ENCODE results near the gene SLCO2A1.

Gene SLCO2A1

DNA sequence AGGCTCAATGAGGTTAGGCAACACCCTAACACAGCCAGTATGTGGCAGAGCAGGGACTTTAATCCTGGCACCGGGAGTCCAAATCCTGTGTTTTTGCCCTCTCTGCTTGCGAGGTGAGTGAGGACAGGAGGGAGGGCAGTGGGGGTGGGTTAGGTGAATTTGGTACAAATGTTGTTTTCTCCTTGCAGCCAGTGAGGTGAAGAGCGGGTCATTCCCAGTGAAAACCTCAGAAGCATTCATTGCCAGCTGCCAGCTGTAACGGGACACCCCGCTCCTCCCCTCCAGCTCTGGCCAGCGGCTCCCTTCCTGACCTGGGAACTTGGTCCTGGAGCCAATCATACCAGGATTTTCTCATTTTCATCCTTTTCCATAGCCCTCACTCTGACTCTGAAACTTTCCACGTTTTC is 88.3 kb downstream of the SLCO2A1 start:
- TF ChIP-seq, protein P1, sequence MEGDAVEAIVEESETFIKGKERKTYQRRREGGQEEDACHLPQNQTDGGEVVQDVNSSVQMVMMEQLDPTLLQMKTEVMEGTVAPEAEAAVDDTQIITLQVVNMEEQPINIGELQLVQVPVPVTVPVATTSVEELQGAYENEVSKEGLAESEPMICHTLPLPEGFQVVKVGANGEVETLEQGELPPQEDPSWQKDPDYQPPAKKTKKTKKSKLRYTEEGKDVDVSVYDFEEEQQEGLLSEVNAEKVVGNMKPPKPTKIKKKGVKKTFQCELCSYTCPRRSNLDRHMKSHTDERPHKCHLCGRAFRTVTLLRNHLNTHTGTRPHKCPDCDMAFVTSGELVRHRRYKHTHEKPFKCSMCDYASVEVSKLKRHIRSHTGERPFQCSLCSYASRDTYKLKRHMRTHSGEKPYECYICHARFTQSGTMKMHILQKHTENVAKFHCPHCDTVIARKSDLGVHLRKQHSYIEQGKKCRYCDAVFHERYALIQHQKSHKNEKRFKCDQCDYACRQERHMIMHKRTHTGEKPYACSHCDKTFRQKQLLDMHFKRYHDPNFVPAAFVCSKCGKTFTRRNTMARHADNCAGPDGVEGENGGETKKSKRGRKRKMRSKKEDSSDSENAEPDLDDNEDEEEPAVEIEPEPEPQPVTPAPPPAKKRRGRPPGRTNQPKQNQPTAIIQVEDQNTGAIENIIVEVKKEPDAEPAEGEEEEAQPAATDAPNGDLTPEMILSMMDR (IDR thresholded peaks at IDR 0.05), result no peak
- no peak for TF ChIP-seq ZFX (IDR thresholded peaks at IDR 0.05; ENCODE audit: borderline replicate concordance)
- H3K27ac ChIP-seq, result no peak overlapping the region

DNA sequence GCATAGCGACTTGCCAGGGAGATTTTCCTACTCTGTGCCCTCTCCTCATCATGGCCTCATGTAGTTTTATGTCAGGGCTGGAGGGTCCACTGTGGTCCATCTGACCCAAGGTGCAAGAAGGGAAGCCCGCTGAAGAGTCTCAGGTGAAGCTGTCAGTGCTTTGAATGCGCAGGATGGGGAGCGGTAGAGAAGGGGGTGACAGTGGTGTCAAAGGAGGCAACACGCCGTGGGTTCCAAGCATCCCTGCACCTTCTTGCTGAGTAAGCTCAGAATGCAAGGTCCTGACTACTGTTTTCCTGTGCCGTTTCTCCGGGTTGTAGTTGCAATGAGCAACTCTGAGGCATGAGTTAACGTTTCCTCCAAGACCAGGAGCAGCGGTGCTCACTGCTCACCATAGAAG is 89.2 kb downstream of the SLCO2A1 start:
- TF ChIP-seq, protein P1 (IDR thresholded peaks at IDR 0.05), result no peak
- no peak for TF ChIP-seq ZFX (IDR thresholded peaks at IDR 0.05; ENCODE audit: borderline replicate concordance)
- no peak overlapping the region for H3K27ac ChIP-seq

DNA sequence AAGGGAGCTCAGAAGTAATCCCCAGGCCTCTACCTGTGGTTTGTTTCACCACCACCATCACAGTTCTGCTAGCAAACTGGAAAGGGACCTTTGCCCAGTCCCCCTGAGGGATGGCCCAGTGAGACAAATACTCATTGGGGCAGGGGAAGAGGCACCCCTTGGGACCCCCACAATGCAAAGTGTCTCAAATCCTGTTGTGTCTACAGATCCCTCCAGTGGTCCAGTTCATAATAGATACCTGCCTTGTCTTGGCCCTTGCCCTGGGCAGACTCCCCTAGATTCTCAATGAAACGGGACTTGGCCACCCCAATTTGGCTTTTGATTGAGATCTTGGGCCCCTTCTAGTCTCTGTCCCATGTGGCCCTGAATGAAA is 90.3 kb downstream of the SLCO2A1 start:
- no peak overlapping the region for H3K27ac ChIP-seq
- TF ChIP-seq, protein P1 (IDR thresholded peaks at IDR 0.05), result no peak
- TF ChIP-seq ZFX (IDR thresholded peaks at IDR 0.05; ENCODE audit: borderline replicate concordance), result no peak

DNA sequence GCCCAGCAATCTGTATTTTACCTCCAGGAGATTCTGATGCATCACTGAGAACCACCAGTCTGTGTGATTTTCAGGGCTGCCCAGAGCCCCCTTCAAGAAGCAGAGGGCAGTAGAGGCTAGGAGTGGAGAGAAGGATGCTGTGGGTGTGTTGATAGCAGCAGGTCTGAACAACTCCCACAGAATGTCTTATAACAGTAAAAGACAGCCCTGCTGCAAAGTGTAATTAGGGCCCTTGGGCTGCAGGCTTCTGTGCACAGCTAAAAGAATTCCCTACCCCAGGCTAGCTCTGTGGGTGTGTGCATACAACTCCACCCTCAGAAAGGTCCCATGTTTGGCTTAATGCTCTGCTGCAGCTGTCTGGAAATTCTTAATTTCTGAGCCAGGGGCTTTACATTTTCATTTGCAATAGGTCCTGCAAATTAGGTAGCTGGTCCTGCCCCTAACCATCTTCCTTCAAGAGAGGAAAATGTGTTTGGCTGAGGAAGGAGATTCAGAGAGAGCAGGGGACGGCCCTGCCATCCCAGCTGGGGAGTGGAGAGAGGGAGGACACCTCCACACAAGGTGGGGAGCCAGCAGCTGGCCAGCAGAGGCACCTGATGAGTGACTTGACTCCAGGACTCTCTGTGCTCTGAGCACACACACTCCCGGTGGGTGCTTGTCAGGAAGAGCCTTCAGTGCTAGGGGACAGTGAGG is 90.8 kb downstream of the SLCO2A1 start:
- no peak overlapping the region for H3K27ac ChIP-seq
- TF ChIP-seq, protein P1 (IDR thresholded peaks at IDR 0.05), result no peak
- TF ChIP-seq ZFX (IDR thresholded peaks at IDR 0.05; ENCODE audit: borderline replicate concordance), result no peak

DNA sequence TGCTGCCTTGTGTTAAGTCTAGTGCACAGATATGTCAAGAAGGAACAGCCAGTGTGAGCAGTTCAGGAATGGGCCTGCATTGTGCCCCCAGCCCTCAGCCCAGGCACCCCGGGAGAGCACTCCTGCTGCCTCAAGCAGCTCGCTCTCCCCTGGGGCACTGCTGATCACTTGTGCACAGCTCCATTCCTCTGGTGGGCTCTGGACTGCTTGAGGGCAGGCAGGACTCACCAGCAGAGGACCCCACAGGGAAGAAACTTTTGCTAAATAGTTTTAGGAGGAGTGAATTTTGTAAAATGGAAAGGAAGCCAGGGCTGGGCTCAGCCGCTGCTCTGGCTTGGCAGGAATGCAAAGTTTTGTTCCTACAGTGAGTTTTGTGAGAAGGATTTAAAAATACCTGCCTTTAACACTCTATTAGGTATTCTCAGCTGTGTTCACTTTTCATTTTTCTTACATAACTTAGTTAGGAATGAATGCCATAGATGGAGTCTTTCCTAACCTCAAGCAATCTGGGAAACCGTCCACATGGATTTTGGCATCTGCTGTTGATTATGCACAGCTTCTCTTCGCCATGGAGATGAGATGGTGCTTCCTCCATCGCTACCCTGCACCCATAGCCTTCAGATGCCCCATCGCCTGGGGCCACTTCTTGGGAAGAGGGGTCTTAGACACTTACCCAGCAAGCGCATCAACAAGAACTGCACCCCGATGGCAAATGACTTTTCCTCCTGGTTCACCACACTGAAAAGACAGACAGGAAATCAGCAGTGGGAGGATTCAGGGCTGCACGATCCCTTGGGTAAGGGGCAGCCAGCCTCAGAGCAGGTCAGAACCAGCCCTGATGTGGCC is 91.7 kb downstream of the SLCO2A1 start:
- H3K27ac ChIP-seq, result no peak overlapping the region
- TF ChIP-seq, protein P1 (IDR thresholded peaks at IDR 0.05), result no peak
- no peak for TF ChIP-seq ZFX (IDR thresholded peaks at IDR 0.05; ENCODE audit: borderline replicate concordance)

DNA sequence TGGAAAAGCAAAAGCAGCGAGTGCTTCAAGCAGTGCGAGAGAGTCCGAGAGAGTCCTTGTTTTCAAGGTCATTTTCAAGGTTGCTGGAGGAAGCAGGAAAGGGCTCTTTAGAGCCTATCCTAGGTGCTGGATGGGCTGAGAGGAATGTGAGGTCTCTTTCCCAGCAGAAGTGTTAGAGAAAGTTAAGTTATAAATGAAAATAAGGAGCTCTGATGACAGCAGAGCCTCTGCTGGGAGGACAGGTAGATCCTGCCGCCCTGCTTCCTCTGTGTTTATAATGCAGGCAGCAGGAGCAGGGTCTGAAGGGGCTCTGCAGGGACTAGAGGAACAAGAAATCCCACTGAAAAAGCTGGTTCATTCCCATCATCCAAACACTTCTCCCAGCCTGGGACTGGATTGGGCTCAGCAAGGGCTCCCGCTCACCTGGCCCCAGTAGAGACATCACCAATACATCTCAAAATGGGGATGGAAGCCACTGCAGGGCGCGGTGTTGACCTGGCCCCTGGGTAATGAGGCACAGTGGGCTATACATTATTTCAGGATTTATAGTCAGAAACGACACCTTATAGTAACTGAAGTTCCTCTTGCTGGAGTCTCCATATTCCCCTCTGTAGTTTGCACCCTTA is 92.6 kb downstream of the SLCO2A1 start:
- TF ChIP-seq ZFX (IDR thresholded peaks at IDR 0.05; ENCODE audit: borderline replicate concordance), result no peak
- TF ChIP-seq, protein P1 (IDR thresholded peaks at IDR 0.05), result no peak
- no peak overlapping the region for H3K27ac ChIP-seq

All from 22Rv1 (cell line).